ENCODE results near the gene GLO1.
A peak's percentile ranks its signal among the peaks of the same experiment; 100 is the strongest.

- TF ChIP-seq CTCF (IDR thresholded peaks at IDR 0.05; ENCODE audit: low read length) (peak; percentile 69), EZH2 (IDR thresholded peaks at IDR 0.05; ENCODE audit: borderline replicate concordance, low read length) (no peak)
These were observed 31.0 kb downstream of the GLO1 start for GRCh38 chr6:38671885-38672467.

Measured in OCI-LY1 (cell line).